Stimulated activated CD8-positive, alpha-beta memory T cell treated with anti-CD3 and anti-CD28 coated beads, Interleukin-12 subunit alpha, Interleukin-12 subunit beta, amount 100 ng/mL, for 1 hour (primary cell): ENCODE measurements around the gene NFYC.
"Not testable (repeated sequence)": the region's sequence is repeated elsewhere in the genome, so short reads cannot be mapped to it uniquely, and the experiment has no call there.

Experiments used
- DNase-seq: peaks from one replicate; pipeline ENCODE4 v3.0.0-alpha.2; 2020; ENCODE audit warnings: low read depth

NFYC gene

GRCh38 chr1:40665335-40666171 is 26.0 kb upstream of the NFYC start, which contains the start of gene RIMS3:
RIMS3 (minus strand) TSS chr1:40665682; CDS start chr1:40641925, 23,757 bp downstream.
- DNase-seq, result peak; percentile 73

GRCh38 chr1:40668769-40669525 is 22.6 kb upstream of the NFYC start:
- DNase-seq, result peak; percentile 73

- no peak for DNase-seq
Observed at GRCh38 chr1:40673452-40673851, 18.1 kb upstream of the NFYC start.

GRCh38 chr1:40676501-40676900 is 15.0 kb upstream of the NFYC start:
- no peak for DNase-seq

GRCh38 chr1:40679165-40679953 is 12.1 kb upstream of the NFYC start:
- no peak for DNase-seq

- no peak for DNase-seq
Observed at GRCh38 chr1:40684669-40685068, 6.8 kb upstream of the NFYC start.

GRCh38 chr1:40687059-40687458 is 4.4 kb upstream of the NFYC start:
- DNase-seq, result no peak

- DNase-seq, result no peak
Observed at GRCh38 chr1:40687661-40688060, 3.8 kb upstream of the NFYC start.

GRCh38 chr1:40689737-40690136 is 1.8 kb upstream of the NFYC start:
- no peak for DNase-seq

- no peak for DNase-seq
Observed at GRCh38 chr1:40690771-40691537, 550 bp upstream of the NFYC start.

- DNase-seq, result peak; percentile 4
Observed at GRCh38 chr1:40692429-40692895, 958 bp downstream of the NFYC start.

- no peak for DNase-seq
Observed at GRCh38 chr1:40693425-40693824, 1.9 kb downstream of the NFYC start.

GRCh38 chr1:40694353-40694874 is 2.9 kb downstream of the NFYC start:
- no peak for DNase-seq

- no peak for DNase-seq
Observed at GRCh38 chr1:40696294-40696693, 4.8 kb downstream of the NFYC start.

- no peak for DNase-seq
Observed at GRCh38 chr1:40697436-40697835, 5.9 kb downstream of the NFYC start.

- no peak for DNase-seq
Observed at GRCh38 chr1:40699787-40700186, 8.3 kb downstream of the NFYC start.

GRCh38 chr1:40701684-40702083 is 10.2 kb downstream of the NFYC start:
- no peak for DNase-seq

- not testable (repeated sequence) for DNase-seq
Observed at GRCh38 chr1:40702810-40703209, 11.3 kb downstream of the NFYC start.

GRCh38 chr1:40703316-40703715 is 11.8 kb downstream of the NFYC start:
- no peak for DNase-seq

GRCh38 chr1:40704817-40705733 is 13.6 kb downstream of the NFYC start:
- DNase-seq, result no peak
